Stimulated activated CD4-positive, alpha-beta T cell treated with anti-CD3 and anti-CD28 coated beads, Interleukin-15, amount 100 ng/mL, for 24 hours (primary cell): ENCODE measurements around the gene FEN1.

Experiments used
- DNase-seq: peaks from one replicate; pipeline ENCODE4 v3.0.0-alpha.2; 2020

The FEN1 gene

DNA sequence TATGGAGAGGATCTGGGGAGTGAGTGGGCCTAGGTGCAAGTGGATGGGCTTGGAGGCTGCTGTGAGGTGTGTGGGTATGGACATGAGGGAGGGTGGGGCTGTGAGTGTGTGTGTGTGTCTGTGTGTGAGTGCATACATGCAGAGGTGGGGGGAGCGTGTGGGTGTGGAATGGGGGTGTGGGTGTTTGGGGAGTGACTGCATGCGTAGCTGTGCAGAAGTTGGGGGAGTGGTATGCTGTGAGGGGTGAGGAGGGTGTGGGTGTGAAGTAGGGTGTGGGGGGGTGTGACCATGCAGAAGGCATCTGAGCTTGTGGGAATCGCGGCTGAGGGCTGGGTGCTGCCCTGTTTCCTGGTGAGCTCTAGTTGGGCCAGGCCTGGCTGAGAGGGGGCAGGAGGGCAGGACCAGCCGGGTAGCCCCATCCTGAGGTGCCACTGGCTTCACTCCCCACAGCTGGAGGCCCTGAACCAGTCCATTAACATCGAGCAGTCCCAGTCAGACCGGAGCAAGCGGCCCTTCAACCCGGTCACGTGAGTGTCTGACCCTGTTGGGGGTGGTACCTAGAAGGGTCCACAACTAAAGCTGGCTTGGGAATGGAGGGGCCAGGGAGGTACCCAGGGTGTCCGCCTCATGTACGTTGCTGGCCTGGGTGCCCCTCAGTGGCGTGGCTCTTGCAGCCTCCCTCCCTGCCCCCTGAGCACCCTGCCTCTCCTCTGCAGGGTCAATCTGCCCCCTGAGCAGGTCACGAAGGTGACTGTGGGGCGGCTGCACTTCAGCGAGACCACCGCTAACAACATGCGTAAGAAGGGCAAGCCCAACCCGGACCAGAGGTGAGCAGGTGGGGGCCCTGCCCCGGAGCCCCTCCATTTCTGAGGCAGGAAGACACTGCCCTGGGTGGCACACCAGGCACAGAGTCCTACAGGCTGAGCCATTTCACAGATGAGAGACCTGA is 16.8 kb upstream of the FEN1 start:
- DNase-seq, result no peak

DNA sequence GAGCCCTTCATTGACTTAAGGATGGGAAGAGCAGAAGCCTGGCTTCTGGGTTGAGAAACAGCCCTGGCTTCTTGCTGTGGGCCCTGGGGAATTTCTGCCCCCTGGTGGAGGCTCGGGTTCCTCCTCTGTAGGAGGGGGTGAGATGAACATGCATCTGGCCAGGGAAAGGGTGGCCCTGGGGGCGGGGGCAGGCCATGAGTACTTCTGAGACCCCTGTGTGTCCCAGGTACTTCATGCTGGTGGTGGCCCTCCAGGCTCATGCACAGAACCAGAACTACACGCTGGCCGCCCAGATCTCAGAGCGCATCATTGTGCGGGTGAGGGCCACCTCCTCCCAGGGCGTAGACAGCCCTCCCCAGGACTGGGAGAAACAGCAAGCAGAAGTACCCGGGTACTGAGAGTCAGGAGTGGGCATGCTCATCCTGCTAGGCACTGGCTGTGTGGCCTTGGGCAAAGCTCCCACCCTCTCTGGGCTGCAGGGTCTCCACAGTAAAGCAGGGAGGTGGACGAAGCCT is 16.1 kb upstream of the FEN1 start:
- DNase-seq, result peak; percentile 76

DNA sequence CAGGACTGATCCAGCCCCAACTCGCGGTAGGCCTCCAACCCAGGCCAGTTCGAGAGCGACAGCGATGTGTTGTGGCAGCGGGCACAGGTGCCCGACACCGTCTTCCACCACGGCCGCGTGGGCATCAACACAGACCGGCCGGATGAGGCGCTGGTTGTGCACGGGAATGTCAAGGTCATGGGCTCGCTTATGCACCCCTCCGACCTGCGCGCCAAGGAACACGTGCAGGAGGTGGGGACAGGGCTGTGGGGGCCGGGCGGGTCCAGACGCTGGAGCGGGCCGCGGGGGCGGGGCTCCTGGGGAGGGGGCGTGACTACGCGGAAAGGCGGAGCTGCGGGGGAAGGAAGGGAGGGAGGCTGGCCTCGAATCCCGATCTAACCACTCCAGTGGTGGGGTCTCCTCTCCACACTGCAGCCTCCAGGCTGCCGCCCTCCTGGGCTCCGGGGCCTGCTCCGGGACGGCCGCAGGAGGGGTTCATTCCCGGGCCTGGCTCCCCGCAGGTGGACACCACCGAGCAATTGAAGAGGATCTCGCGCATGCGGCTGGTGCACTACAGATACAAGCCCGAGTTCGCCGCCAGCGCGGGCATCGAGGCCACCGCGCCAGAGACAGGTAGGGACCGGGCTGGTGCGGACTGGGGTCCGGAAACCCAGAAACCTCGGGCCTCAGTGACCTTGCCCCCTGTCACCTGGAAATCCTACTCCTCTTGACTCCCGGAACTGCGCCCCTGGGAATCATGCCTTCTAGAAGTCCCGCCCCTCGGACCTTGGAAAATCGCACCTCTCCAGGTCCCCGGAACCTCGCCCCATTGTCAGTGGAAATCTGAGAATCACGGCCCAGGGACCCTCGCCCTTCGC is 15.2 kb upstream of the FEN1 start:
- peak; percentile 74 for DNase-seq

DNA sequence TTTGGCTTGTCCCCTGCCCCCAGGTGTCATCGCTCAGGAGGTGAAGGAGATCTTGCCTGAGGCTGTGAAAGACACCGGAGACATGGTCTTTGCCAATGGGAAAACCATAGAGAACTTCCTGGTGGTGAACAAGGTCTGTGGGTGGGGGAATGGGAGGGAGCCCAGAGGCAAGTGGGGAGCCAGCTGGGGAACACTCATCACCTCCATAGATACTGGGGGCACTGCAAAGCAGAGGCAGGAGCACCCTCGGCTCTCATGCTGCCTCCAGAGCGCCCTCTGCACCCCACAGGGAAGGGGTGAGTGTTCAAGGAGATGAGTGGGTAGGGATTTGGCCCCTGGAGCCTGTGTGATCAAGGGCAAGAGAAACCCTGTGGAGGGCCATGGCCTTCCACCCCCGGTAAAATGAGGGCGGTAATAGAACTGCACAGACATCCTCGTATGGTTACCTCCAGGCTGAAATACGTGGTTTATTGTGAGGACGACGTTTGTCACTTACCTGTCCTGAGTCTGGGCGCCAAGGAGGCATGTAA is 14.3 kb upstream of the FEN1 start:
- no peak for DNase-seq

- DNase-seq, result no peak
Observed at GRCh38 chr11:61778920-61779650, 13.6 kb upstream of the FEN1 start.

GRCh38 chr11:61779666-61780525 is 12.8 kb upstream of the FEN1 start:
- no peak for DNase-seq

- DNase-seq, result no peak
Observed at GRCh38 chr11:61780581-61781162, 12.0 kb upstream of the FEN1 start.

GRCh38 chr11:61781585-61781984 is 11.1 kb upstream of the FEN1 start:
- no peak for DNase-seq

DNA sequence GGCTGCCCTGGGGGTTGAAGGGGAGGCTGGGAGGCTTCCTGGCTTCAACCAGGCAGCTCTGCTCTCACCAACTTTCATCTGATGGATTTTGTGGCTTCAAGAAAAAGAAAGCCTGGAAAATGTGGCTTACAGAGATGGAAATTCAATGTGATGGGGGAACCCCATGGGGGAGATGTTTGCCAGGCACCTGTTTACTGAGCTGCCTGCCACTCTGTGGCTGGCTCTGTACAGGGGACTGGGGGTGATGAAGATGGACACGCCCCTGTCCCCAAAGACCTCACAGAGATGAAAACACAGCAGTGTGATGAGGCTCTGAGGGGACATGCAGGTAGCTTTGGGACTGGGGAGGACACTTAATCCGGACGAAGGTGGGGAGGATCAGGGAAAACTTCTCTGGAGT is 10.4 kb upstream of the FEN1 start:
- DNase-seq, result no peak

- no peak for DNase-seq
Observed at GRCh38 chr11:61782841-61783240, 9.9 kb upstream of the FEN1 start.

DNA sequence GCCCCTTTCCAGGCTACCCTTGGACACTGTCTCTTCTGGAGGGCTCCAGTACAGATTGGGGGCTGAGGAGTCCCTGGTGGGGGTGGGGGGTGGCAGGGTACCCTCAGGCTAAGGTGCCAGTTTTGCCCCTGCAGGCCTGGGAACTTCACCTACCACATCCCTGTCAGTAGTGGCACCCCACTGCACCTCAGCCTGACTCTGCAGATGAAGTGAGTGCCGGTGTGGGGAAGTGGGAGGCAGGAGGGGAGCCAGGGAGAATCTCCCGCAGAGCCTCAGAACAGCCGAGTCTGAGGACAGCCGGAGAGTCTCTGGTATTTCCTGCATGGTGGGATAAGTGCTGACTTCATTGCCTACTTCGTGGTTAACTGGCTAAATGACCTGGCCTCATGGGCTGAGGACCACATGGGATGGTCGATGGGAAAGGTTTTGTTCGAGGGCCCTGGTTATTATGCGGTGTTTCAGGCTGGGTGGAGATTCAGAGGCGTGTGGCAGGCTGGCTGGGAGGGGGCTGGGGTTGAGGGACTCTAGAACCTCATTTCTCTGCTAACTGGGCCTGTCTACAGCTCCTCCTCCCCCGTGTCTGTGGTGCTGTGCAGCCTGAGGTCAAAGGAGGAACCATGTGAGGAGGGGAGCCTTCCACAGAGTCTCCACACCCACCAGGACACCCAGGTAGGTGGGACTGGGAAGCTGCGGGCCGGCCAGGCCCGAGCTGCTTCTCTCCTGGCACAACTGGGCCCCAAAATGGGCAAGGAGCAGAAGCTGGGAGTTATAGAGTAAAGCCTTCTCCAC is 8.8 kb upstream of the FEN1 start:
- DNase-seq, result no peak

DNA sequence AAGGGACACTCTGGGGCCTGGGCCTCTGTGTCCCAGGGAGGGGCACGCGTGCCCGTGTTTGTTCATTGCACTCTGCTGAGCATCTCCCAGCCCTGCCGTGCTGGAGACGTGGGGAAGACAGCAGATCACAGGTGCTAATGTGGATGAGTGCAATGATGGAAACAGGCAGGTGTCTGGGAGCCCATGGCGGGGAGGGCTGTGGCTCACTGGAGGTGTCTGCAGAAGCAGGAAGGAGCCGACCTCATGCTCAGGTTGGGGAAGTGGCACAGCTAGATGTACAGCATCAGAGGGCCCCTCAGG is 8.3 kb upstream of the FEN1 start:
- DNase-seq, result no peak

DNA sequence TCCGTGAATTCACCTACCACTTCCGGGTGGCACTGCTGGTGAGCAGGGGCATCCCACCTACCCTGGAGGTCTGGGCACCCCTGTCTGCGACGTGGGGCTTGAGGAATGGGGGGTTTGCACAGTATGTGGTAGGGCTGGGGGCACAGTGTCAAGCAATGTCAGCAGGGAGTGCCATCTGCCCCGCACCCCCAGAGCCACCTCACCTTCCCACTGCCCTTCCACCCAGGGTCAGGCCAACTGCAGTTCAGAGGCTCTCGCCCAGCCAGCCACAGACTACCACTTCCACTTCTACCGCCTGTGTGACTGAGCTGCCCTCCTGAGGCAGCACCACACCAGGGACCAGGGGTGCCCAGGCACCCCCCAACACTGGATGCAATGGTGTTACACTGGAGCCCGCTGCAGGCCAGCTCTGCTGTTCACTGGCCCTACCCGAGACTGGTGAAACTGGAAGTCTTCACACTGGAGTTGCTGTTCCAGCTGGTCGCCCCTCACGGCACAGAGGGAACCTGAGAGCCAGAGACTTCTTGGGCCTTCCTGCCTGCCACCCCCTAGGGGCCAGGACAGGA is 6.8 kb upstream of the FEN1 start:
- no peak for DNase-seq

DNA sequence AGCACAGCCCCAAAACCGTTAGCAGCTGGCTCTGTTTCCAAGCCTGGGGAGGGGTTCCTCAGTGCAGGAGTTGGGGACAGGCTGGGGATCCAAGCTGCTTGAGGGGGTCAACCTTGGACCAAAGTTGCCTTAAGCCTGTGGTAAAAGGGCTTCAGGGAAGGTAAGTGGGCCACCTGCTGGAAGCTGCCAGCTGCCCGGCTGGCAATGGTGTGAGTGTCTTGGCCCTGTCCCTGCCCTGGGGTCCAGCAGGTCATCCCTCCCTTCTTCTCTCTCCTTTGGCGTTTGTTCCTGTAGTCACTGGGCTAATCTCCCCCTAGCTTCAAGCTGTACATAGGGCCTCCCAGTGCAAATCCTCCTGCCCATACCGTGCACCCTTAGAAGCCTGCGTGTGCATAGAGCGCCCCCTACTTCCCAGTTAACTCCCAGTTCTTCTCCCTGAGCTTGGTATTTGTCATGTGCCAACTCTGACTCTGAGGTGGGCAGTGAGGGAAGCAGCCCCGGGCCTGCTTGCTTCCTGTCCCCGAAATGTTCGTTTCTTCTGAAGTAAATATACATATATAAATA is 4.7 kb upstream of the FEN1 start:
- no peak for DNase-seq

- peak; percentile 59 for DNase-seq
Observed at GRCh38 chr11:61791737-61792309, 888 bp upstream of the FEN1 start.

DNA sequence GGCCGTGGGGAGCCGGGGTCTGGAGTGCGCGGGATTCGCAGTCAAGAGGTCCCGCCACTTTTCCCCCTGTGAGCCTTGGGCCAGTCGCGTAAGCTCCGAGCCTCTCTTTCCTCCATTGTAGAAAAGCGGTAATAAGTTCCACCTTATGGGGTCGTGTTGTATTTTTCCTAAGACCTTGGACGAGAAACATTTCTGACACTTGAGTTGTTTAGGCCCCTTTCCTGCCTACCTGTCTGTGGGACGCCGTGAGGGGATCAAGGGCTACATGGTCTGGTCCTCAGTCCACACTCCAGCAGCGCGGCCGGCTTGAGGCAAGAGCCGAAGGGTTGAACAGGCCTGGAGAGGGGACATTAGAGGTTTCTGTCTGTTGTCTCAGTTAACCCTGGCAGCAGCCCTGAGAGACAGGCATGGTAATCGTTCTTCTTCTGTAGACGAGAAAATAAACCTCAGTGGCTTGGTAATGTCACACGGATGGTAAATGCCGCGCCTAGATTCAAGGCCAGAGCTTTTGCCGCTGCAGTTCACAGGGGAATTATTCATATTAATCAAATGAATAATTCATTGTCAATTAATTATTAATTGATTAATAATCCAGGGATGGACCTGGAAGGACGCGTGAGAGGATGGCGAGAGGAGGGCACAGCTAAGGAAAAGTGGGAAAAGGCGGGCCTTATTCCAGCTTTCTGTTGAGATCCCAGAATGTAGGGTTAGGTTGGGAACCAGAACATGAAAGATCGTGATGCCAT is 545 bp downstream of the FEN1 start:
- DNase-seq, result no peak

DNA sequence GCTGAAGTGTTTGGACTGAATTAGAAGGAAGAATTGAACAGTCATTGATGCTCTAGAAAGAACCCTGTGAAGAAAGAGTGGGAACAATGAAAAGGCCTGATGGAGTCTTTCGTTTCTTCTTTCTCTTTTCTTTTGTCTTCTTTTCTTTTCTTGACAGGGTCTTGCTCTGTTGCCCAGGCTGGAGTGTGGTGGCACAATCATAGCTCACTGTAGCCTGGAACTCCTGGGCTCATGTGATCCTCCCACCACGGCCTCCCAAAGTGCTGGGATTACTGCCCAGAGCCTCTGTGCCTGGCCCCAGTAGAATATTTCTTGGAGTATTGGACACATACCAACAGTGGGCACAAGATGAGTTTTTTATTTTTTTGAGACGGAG is 1.1 kb downstream of the FEN1 start:
- DNase-seq, result no peak

DNA sequence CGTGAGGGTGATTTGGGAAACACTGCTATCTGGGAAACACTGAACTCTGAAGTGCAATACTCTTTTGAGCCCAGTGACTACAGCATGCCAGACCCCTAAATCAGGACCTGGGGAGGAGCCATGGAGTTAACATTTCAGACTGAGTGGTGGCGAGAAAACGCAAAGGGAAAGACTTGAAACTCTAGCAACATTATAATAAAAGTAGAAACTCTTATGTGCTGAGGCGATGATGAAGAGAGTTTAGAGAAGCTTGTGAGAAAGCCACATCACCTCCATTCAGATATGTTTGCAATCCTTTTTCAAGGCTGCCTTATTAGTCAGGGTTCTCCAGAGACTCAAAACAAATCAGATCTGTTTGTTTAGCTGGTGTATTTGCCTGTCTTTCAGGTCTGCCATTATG is 1.9 kb downstream of the FEN1 start:
- DNase-seq, result no peak

- DNase-seq, result no peak
Observed at GRCh38 chr11:61795459-61795858, 2.7 kb downstream of the FEN1 start.
